Hepatocyte (in vitro differentiated cells): ENCODE measurements around the gene ROR2. TPM values are rescaled to one million over a fixed set of nuclear protein-coding genes. Genes with fewer than 3 reads are reported as not detected.

Experiments used
- DNase-seq: peaks from one replicate; pipeline ENCODE4 v3.0.0-alpha.2; 2016; ENCODE audit warnings: low spot score
- H2AFZ ChIP-seq: fragments of 200-600 bp; sonication (generic); 2 replicates; pipeline ENCODE4 v1.6.0; 2016; ENCODE audit warnings: antibody characterized with exemption, mild to moderate bottlenecking
- H3K27ac ChIP-seq: fragments of 200-600 bp; sonication (generic); 2 replicates; pipeline ENCODE4 v1.5.1; 2016; ENCODE audit warnings: mild to moderate bottlenecking
- H3K27me3 ChIP-seq: fragments of 200-600 bp; sonication (generic); 2 replicates; pipeline ENCODE4 v1.6.1; 2016
- H3K36me3 ChIP-seq: fragments of 200-600 bp; sonication (generic); replicated peaks from 2 replicates; pipeline ENCODE4 v1.5.1; 2016; ENCODE audit warnings: low read depth; ENCODE audit not compliant: insufficient read depth
- H3K4me1 ChIP-seq: fragments of 200-600 bp; sonication (generic); 2 replicates; pipeline ENCODE4 v1.5.1; 2016; ENCODE audit warnings: mild to moderate bottlenecking, moderate library complexity; ENCODE audit not compliant: insufficient read depth
- H3K4me2 ChIP-seq: fragments of 200-600 bp; sonication (generic); 2 replicates; pipeline ENCODE4 v1.6.0; 2016
- H3K4me3 ChIP-seq: fragments of 200-600 bp; sonication (generic); 2 replicates; pipeline ENCODE4 v1.5.1; 2016; ENCODE audit warnings: mild to moderate bottlenecking
- H3K79me2 ChIP-seq: fragments of 200-600 bp; sonication (generic); 2 replicates; pipeline ENCODE4 v1.6.0; 2017; ENCODE audit warnings: mild to moderate bottlenecking
- H3K9me2 ChIP-seq: fragments of 200-600 bp; sonication (generic); replicated peaks from 2 replicates; pipeline ENCODE4 v1.6.0; 2017; ENCODE audit warnings: mild to moderate bottlenecking; ENCODE audit not compliant: insufficient read depth
- H3K9me3 ChIP-seq: fragments of 200-600 bp; sonication (generic); 2 replicates; pipeline ENCODE4 v1.5.1; 2016; ENCODE audit warnings: low read depth, mild to moderate bottlenecking
- H4K20me1 ChIP-seq: fragments of 200-600 bp; sonication (generic); 2 replicates; pipeline ENCODE4 v1.6.0; 2016; ENCODE audit warnings: mild to moderate bottlenecking; ENCODE audit not compliant: insufficient read depth, poor library complexity, severe bottlenecking
- EZH2 ChIP-seq: fragments of 200-600 bp; sonication (generic); IDR thresholded peaks from 2 replicates; pipeline ENCODE4 v1.6.1; 2016; ENCODE audit warnings: antibody characterized with exemption, mild to moderate bottlenecking, borderline replicate concordance
- EZH2phosphoT487 ChIP-seq: fragments of 200-600 bp; sonication (generic); IDR thresholded peaks from one replicate; pipeline ENCODE4 v1.6.1; 2018; ENCODE audit warnings: antibody characterized with exemption, mild to moderate bottlenecking, low read depth, moderate library complexity; ENCODE audit not compliant: unreplicated experiment, severe bottlenecking
- WGBS: methylation state at CpG from one replicate; pipeline ENCODE4 v1.1.6; 2016; ENCODE audit warnings: low lambda C conversion rate; ENCODE audit errors: missing lambda C conversion rate; 5-methylcytosine and 5-hydroxymethylcytosine counted together
- polyA plus RNA-seq: library from polyadenylated mRNA; unstranded; fragments of >200 nt; fragmentation: Nextera tagmentation; extraction: Ambion mirVana; gene quantifications from 2 replicates; pipeline ENCODE4 v1.2.1, GENCODE V29; 2016
- total RNA-seq: library from RNA; depleted of rRNA; stranded (reverse); fragments of >200 nt; gene quantifications from 2 replicates; pipeline ENCODE4 v1.2.3, GENCODE V29; 2014
- TF ChIP-seq, protein P1 (sequence below): fragments of 200-600 bp; sonication (generic); IDR thresholded peaks from 2 replicates; pipeline ENCODE4 v1.5.1; 2016; ENCODE audit warnings: antibody characterized with exemption, mild to moderate bottlenecking; ENCODE audit not compliant: poor library complexity

The ROR2 gene
- total and polyA plus RNA-seq, 2 experiments from 2014 or later = 25.6 to 29.5 TPM

- no peak for TF ChIP-seq EZH2phosphoT487
- TF ChIP-seq, protein P1, sequence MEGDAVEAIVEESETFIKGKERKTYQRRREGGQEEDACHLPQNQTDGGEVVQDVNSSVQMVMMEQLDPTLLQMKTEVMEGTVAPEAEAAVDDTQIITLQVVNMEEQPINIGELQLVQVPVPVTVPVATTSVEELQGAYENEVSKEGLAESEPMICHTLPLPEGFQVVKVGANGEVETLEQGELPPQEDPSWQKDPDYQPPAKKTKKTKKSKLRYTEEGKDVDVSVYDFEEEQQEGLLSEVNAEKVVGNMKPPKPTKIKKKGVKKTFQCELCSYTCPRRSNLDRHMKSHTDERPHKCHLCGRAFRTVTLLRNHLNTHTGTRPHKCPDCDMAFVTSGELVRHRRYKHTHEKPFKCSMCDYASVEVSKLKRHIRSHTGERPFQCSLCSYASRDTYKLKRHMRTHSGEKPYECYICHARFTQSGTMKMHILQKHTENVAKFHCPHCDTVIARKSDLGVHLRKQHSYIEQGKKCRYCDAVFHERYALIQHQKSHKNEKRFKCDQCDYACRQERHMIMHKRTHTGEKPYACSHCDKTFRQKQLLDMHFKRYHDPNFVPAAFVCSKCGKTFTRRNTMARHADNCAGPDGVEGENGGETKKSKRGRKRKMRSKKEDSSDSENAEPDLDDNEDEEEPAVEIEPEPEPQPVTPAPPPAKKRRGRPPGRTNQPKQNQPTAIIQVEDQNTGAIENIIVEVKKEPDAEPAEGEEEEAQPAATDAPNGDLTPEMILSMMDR = no peak
- no peak for TF ChIP-seq EZH2
- Histone ChIP-seq H3K4me1 (no peaks in the 10 kb centered on the region), H3K4me3 (no peak overlapping the region), H3K9me3 (no peaks in the 10 kb centered on the region), H2AFZ (no peak overlapping the region), H3K9me2 (no peaks in the 10 kb centered on the region), H3K4me2 (no peak overlapping the region), H3K27ac (no peak overlapping the region), H3K79me2 (no peaks in the 10 kb centered on the region), H4K20me1 (no peaks in the 10 kb centered on the region), H3K36me3 (no peaks in the 10 kb centered on the region), H3K27me3 (no peaks in the 10 kb centered on the region)
- WGBS = 56% methylated on average over 2 of the region's 2 CpGs
- no peak for DNase-seq
These were observed 369.9 kb downstream of the ROR2 start for GRCh38 chr9:91580136-91580535.

GRCh38 chr9:91578911-91579310 is 371.1 kb downstream of the ROR2 start:
- Histone ChIP-seq H4K20me1 (no peaks in the 10 kb centered on the region), H3K9me3 (no peaks in the 10 kb centered on the region), H3K27me3 (no peaks in the 10 kb centered on the region), H3K79me2 (no peaks in the 10 kb centered on the region), H3K9me2 (no peaks in the 10 kb centered on the region), H3K4me3 (no peak overlapping the region), H3K4me1 (no peaks in the 10 kb centered on the region), H2AFZ (no peak overlapping the region), H3K36me3 (no peaks in the 10 kb centered on the region), H3K4me2 (no peak overlapping the region), H3K27ac (no peak overlapping the region)
- TF ChIP-seq, protein P1 = no peak
- TF ChIP-seq EZH2phosphoT487 = no peak
- no peak for TF ChIP-seq EZH2
- DNase-seq = no peak
- WGBS = 74% methylated on average over 2 of the region's 2 CpGs

GRCh38 chr9:91577633-91578061 is 372.4 kb downstream of the ROR2 start:
- no peak overlapping the region for H3K4me2 ChIP-seq
- no peaks in the 10 kb centered on the region for H3K79me2 ChIP-seq
- H2AFZ ChIP-seq = no peak overlapping the region
- no peaks in the 10 kb centered on the region for H3K9me2 ChIP-seq
- H3K36me3 ChIP-seq = no peaks in the 10 kb centered on the region
- no peaks in the 10 kb centered on the region for H4K20me1 ChIP-seq
- no peaks in the 10 kb centered on the region for H3K4me1 ChIP-seq
- WGBS = 38% methylated on average over 6 of the region's 6 CpGs
- H3K4me3 ChIP-seq = no peak overlapping the region
- TF ChIP-seq, protein P1 = no peak
- no peak for TF ChIP-seq EZH2phosphoT487
- TF ChIP-seq EZH2 = no peak
- H3K27ac ChIP-seq = no peak overlapping the region
- H3K9me3 ChIP-seq = no peaks in the 10 kb centered on the region
- peak; percentile 22 for DNase-seq
- no peaks in the 10 kb centered on the region for H3K27me3 ChIP-seq

DNA sequence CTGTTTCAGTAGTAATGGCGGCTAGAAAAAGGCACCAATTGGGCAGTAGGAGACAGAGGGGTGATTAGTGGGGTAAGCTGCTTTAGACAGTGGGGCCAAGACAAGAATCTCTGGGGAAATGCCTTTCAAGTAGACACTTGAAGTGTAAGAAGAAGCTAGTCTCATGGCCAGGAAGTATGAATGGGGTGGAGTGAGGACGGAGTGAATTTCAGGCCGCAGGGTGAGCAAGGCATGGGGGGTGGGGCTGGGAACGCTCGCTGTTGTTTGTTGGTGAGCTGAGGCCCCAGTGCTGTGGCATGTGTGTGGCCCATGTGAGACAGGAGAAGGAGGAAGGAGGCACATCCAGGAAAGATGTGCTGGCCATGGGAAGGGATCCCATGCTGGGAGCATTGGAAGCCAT is 377.2 kb downstream of the ROR2 start:
- Histone ChIP-seq H2AFZ (no peak overlapping the region), H4K20me1 (no peaks in the 10 kb centered on the region), H3K27me3 (no peaks in the 10 kb centered on the region), H3K9me3 (peaks cover 5% of the 10 kb centered on the region), H3K4me2 (no peak overlapping the region), H3K79me2 (no peaks in the 10 kb centered on the region), H3K4me3 (no peak overlapping the region), H3K4me1 (no peaks in the 10 kb centered on the region), H3K9me2 (no peaks in the 10 kb centered on the region), H3K27ac (no peak overlapping the region), H3K36me3 (no peaks in the 10 kb centered on the region)
- WGBS = 73% methylated on average over 5 of the region's 5 CpGs
- no peak for DNase-seq
- TF ChIP-seq EZH2phosphoT487 = no peak
- TF ChIP-seq EZH2 = no peak
- TF ChIP-seq, protein P1 = no peak
